ENCODE data around the gene TRIM24.
"Not testable (repeated sequence)": the region's sequence is repeated elsewhere in the genome, so short reads cannot be mapped to it uniquely, and the experiment has no call there.

TRIM24 gene

DNA sequence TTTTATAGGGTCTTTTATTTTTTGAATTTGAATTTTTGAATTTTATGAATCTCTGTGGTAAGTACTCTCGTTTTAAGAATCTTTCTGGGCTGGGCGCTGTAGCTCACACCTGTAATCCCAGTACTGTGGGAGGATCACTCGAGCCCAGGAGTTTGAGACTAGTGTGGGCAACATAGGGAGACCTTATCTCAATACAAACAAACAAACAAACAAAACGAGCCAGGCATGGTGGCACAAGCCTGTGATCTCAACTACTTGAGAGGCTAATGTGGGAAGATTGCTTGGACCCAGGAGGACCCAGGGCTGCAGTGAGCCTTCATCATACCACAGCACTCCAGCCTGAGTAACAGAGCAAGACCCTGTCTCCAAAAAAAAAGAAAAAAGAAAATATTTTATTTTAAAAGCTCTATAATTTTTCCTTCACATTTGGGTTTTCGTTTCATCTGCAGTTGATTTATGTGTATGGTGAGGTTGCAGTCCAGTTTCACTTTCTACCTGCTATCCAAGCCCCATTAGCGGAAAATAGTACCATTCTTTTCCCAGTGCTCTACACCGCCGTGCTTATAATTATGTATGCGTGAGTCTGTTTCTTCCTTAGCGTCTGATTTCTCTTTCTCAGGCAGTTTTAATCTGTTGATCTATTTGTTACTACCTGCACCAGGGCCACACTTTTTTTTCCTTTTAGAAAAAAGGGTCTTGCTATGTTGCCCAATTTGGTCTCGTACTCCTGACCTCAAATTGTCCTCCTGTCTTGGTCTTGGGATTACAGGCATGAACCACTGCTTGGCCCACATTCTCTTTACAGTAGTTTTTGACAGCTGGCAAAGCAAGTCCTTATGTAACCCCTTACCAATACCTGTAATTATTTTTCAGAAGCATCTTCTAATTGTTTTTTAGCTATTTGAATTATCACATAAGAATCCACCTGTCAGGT, 21.7 kb downstream of the TRIM24 start:
- H3K9ac ChIP-seq (ENCODE audit: low read length) = no peak overlapping the region
- H3K4me1 ChIP-seq (ENCODE audit: control insufficient read depth, low read depth, low read length) = peaks cover 11% of the 10 kb centered on the region
- H3K36me3 ChIP-seq (ENCODE audit: control insufficient read depth, low read depth, low read length) = no peaks in the 10 kb centered on the region
- H3K27me3 ChIP-seq (ENCODE audit: control insufficient read depth, insufficient read depth, low read length) = no peaks in the 10 kb centered on the region
- H3K4me3 ChIP-seq (ENCODE audit: low read length) = no peak overlapping the region
- no peaks in the 10 kb centered on the region for H3K9me3 ChIP-seq (ENCODE audit: control insufficient read depth, low read depth, low read length)
- no peak overlapping the region for H3K27ac ChIP-seq (ENCODE audit: low read length)

DNA sequence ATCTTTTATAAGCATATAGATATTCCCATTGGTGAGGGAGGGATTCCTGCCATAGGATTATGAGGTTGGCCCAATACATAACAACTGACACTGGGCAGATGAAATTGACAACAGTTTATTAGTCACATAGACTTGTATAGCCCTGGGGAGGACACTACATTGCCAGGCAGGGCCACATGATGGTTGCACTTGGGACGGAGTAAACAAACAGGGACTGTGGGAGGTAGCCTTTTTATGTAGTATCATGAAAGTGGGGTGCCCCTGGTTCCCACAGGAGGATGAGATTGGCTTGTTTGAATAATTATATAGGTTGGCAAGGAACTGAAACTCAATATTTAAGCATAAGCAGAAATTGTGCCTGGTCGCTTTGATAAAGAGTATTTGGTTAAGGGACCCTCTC, 23.5 kb downstream of the TRIM24 start:
- Histone ChIP-seq H3K4me3 (ENCODE audit: low read length) (no peak overlapping the region), H3K27me3 (ENCODE audit: control insufficient read depth, insufficient read depth, low read length) (no peaks in the 10 kb centered on the region), H3K9ac (ENCODE audit: low read length) (no peak overlapping the region), H3K36me3 (ENCODE audit: control insufficient read depth, low read depth, low read length) (no peaks in the 10 kb centered on the region), H3K9me3 (ENCODE audit: control insufficient read depth, low read depth, low read length) (no peaks in the 10 kb centered on the region), H3K27ac (ENCODE audit: low read length) (no peak overlapping the region), H3K4me1 (ENCODE audit: control insufficient read depth, low read depth, low read length) (peaks cover 11% of the 10 kb centered on the region)

DNA sequence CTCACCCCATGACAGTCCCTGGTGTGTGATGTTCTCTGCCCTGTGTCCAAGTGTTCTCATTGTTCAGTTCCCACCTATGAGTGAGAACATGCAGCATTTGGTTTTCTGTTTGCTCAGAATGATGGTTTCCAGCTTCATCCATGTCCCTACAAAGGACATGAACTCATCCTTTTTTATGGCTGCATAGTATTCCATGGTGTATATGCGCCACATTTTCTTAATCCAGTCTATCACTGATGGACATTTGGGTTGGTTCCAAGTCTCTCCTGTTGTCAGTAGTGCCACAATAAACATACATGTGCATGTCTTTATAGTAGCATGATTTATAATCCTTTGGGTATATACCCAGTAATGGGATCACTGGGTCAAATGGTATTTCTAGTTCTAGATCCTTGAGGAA, 25.4 kb downstream of the TRIM24 start:
- not testable (repeated sequence) for H3K4me1 ChIP-seq (ENCODE audit: control insufficient read depth, low read depth, low read length); H3K9me3 ChIP-seq (ENCODE audit: control insufficient read depth, low read depth, low read length); H3K27ac ChIP-seq (ENCODE audit: low read length); H3K27me3 ChIP-seq (ENCODE audit: control insufficient read depth, insufficient read depth, low read length); H3K36me3 ChIP-seq (ENCODE audit: control insufficient read depth, low read depth, low read length); H3K9ac ChIP-seq (ENCODE audit: low read length); H3K4me3 ChIP-seq (ENCODE audit: low read length)

DNA sequence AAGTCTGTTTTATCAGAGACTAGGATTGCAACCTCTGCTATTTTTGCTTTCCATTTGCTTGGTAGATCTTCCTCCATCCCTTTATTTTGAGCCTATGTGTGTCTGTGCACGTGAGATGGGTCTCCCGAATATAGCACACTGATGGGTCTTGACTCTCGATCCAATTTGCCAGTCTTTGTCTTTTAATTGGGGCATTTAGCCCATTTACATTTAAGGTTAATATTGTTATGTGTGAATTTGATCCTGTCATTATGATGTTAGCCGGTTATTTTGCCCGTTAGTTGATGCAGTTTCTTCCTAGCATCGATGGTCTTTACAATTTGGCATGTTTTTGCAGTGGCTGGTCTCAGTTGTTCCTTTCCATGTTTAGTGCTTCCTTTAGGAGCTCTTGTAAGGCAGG, 29.1 kb downstream of the TRIM24 start:
- not testable (repeated sequence) for H3K27me3 ChIP-seq (ENCODE audit: control insufficient read depth, insufficient read depth, low read length); H3K4me1 ChIP-seq (ENCODE audit: control insufficient read depth, low read depth, low read length); H3K9me3 ChIP-seq (ENCODE audit: control insufficient read depth, low read depth, low read length); H3K4me3 ChIP-seq (ENCODE audit: low read length); H3K27ac ChIP-seq (ENCODE audit: low read length); H3K9ac ChIP-seq (ENCODE audit: low read length); H3K36me3 ChIP-seq (ENCODE audit: control insufficient read depth, low read depth, low read length)

DNA sequence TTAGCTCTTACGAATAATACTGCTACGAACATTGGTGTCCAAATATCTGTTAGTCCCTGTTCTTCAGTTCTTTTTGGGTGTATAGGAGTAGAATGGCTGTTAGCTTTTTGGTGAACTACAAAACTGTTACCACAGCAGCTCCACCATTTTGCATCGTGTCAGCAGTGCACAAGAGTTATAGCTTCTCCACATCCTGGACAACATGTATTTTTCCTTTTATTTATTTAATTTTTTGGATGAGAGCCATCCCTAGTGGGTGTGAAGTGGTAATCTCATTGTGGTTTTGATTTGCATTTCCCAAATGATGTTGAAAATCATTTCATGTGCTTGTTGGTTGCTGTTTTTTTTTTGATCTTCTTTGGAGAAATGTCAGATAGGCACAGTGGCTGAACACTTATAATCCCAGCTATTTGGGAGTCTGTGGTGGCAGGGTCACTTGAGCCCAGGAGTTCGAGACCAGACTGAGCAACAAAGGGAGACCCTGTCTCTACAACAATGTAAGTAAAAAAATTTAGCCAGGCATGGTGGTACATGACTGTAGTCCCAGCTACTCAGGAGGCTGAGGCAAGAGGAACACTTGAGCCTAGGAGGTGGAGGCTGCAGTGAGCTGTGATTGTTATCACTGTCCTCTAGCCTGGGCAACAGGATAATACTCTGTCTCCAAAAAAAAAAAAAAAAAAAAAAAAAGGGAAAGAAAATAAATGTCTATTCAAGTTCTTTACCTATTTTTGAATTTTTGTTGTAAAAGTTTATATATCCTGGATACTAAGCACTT, 31.7 kb downstream of the TRIM24 start:
- no peaks in the 10 kb centered on the region for H3K27me3 ChIP-seq (ENCODE audit: control insufficient read depth, insufficient read depth, low read length)
- H3K4me1 ChIP-seq (ENCODE audit: control insufficient read depth, low read depth, low read length) = peaks cover 4% of the 10 kb centered on the region
- no peak overlapping the region for H3K4me3 ChIP-seq (ENCODE audit: low read length)
- no peak overlapping the region for H3K27ac ChIP-seq (ENCODE audit: low read length)
- no peak overlapping the region for H3K9ac ChIP-seq (ENCODE audit: low read length)
- H3K9me3 ChIP-seq (ENCODE audit: control insufficient read depth, low read depth, low read length) = no peaks in the 10 kb centered on the region
- H3K36me3 ChIP-seq (ENCODE audit: control insufficient read depth, low read depth, low read length) = no peaks in the 10 kb centered on the region

DNA sequence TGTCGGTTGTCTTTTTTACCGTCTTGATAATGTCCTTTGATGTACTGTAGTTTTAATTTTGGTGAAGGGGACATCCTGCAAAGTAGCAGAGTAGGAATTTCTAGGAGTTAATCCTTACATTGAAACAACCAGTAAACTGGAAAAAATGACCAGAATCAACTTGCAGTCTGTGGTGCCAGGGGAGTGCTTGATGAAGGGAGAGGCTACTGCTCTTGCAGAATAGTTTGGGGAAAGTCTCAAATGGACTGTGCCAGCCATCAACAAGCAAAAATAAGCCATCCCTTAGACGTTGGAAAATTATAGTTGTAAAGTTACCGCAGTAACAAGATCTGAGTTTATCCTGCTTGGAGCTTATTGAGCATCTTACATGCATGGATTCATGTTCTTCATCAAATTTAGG, 32.4 kb downstream of the TRIM24 start:
- H3K4me1 ChIP-seq (ENCODE audit: control insufficient read depth, low read depth, low read length) = peaks cover 4% of the 10 kb centered on the region
- no peaks in the 10 kb centered on the region for H3K9me3 ChIP-seq (ENCODE audit: control insufficient read depth, low read depth, low read length)
- no peaks in the 10 kb centered on the region for H3K27me3 ChIP-seq (ENCODE audit: control insufficient read depth, insufficient read depth, low read length)
- no peak overlapping the region for H3K4me3 ChIP-seq (ENCODE audit: low read length)
- no peaks in the 10 kb centered on the region for H3K36me3 ChIP-seq (ENCODE audit: control insufficient read depth, low read depth, low read length)
- no peak overlapping the region for H3K27ac ChIP-seq (ENCODE audit: low read length)
- no peak overlapping the region for H3K9ac ChIP-seq (ENCODE audit: low read length)

DNA sequence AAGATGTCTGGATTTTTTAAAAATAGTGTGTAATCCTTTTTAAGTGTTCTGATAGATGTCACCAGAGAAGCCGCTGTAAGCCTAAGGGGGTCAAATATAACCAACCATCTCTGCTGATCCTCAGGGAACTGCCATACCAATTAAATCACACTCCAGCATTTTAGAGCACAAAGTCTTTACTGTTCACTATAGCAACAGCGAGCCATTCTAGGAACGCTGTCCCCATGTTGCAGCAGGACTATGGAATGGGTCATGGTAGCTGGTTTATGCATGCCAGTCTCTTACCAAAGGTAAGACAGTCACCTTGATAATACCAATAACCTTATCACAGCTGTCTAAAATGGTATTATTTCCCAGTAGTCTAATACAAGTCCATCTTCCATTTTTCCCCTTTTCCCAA, 33.5 kb downstream of the TRIM24 start:
- no peak overlapping the region for H3K27ac ChIP-seq (ENCODE audit: low read length)
- H3K4me3 ChIP-seq (ENCODE audit: low read length) = no peak overlapping the region
- no peak overlapping the region for H3K9ac ChIP-seq (ENCODE audit: low read length)
- H3K4me1 ChIP-seq (ENCODE audit: control insufficient read depth, low read depth, low read length) = peaks cover 4% of the 10 kb centered on the region
- H3K27me3 ChIP-seq (ENCODE audit: control insufficient read depth, insufficient read depth, low read length) = no peaks in the 10 kb centered on the region
- no peaks in the 10 kb centered on the region for H3K36me3 ChIP-seq (ENCODE audit: control insufficient read depth, low read depth, low read length)
- H3K9me3 ChIP-seq (ENCODE audit: control insufficient read depth, low read depth, low read length) = no peaks in the 10 kb centered on the region

DNA sequence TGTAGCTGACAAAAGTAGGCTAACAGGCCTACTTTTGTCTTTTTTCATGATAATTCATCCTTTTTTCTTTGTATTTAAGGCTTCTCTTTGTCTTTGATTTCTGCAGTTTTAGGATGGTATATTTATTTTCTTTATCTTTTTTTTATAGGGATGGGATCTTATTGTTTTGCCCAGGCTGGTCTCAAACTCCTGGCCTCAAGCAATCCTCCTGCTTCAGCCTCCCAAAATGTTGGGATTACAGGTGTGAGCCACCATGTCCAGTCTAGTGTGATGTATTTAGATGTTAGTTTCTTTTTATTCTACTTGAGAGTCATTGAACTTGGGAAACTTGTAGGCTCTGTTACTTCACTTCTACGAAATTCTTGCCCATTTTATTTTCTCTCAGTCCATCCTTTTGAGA, 35.4 kb downstream of the TRIM24 start:
- H3K27ac ChIP-seq (ENCODE audit: low read length) = no peak overlapping the region
- no peaks in the 10 kb centered on the region for H3K4me1 ChIP-seq (ENCODE audit: control insufficient read depth, low read depth, low read length)
- no peaks in the 10 kb centered on the region for H3K27me3 ChIP-seq (ENCODE audit: control insufficient read depth, insufficient read depth, low read length)
- peaks cover 3% of the 10 kb centered on the region for H3K36me3 ChIP-seq (ENCODE audit: control insufficient read depth, low read depth, low read length)
- H3K4me3 ChIP-seq (ENCODE audit: low read length) = no peak overlapping the region
- H3K9me3 ChIP-seq (ENCODE audit: control insufficient read depth, low read depth, low read length) = no peaks in the 10 kb centered on the region
- H3K9ac ChIP-seq (ENCODE audit: low read length) = no peak overlapping the region

DNA sequence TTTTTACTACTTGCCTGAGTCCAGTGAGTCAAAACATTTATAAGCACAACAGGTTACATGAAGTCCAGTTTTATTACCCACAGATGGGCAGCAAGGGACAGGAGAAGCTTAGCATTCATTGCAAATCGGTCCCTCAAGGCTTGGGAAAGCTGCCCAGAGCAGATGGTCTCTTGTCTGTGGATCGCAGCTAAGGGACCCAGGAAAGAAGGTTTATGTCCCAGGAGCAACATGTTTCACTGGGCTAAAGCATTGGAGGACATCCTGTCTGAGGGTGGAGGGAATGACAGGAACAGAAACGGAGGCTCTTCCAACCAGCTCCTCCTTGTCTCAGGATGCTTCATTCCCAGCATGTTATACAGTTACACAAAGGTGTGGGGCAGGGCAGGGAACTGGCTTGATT, 39.3 kb downstream of the TRIM24 start:
- Histone ChIP-seq H3K4me3 (ENCODE audit: low read length) (no peak overlapping the region), H3K9me3 (ENCODE audit: control insufficient read depth, low read depth, low read length) (no peaks in the 10 kb centered on the region), H3K36me3 (ENCODE audit: control insufficient read depth, low read depth, low read length) (peaks cover 4% of the 10 kb centered on the region), H3K9ac (ENCODE audit: low read length) (no peak overlapping the region), H3K27ac (ENCODE audit: low read length) (no peak overlapping the region), H3K4me1 (ENCODE audit: control insufficient read depth, low read depth, low read length) (peaks cover 9% of the 10 kb centered on the region), H3K27me3 (ENCODE audit: control insufficient read depth, insufficient read depth, low read length) (no peaks in the 10 kb centered on the region)

DNA sequence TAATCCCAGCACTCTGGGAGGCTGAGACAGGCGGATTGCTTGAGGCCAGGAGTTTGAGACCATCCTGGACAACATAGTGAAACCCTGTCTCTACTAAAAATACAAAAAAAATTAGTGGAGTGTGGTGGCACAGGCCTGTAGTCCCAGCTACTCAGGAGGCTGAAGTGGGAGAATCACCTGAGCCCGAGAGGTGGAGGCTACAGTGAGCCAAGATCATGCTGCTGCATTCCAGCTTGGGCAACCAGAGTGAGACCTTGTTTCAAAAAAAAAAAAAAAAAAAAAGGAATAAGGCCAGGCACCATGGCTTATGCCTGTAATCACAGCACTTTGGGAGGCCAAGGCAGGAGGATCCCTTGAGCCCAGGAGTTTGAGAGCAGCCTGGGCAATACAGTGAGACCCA, 40.2 kb downstream of the TRIM24 start:
- H3K9ac ChIP-seq (ENCODE audit: low read length); H3K4me3 ChIP-seq (ENCODE audit: low read length); H3K4me1 ChIP-seq (ENCODE audit: control insufficient read depth, low read depth, low read length); H3K9me3 ChIP-seq (ENCODE audit: control insufficient read depth, low read depth, low read length); H3K27ac ChIP-seq (ENCODE audit: low read length); H3K27me3 ChIP-seq (ENCODE audit: control insufficient read depth, insufficient read depth, low read length): not testable (repeated sequence)
- H3K36me3 ChIP-seq (ENCODE audit: control insufficient read depth, low read depth, low read length) = peaks cover 13% of the 10 kb centered on the region

DNA sequence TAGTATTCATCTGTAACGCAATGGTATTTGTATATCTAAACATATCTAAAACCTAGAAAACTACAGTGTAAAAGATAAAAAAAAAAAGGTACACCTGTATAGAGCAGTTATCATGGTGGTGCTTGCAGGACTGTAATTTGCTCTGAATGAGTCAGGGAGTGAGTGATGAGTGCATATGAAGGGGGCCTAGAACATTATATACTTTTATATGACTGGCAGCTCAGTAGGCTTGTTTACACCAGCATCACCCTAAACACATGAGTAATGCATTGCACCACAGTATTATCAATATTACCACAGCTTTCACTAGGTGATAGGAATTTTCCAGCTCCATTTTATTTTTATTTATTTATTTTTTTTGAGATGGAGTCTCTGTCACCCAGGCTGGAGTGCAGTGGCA, 40.8 kb downstream of the TRIM24 start:
- Histone ChIP-seq H3K9ac (ENCODE audit: low read length) (no peak overlapping the region), H3K4me1 (ENCODE audit: control insufficient read depth, low read depth, low read length) (peaks cover 9% of the 10 kb centered on the region), H3K27me3 (ENCODE audit: control insufficient read depth, insufficient read depth, low read length) (no peaks in the 10 kb centered on the region), H3K4me3 (ENCODE audit: low read length) (no peak overlapping the region), H3K27ac (ENCODE audit: low read length) (no peak overlapping the region), H3K36me3 (ENCODE audit: control insufficient read depth, low read depth, low read length) (peaks cover 19% of the 10 kb centered on the region), H3K9me3 (ENCODE audit: control insufficient read depth, low read depth, low read length) (no peaks in the 10 kb centered on the region)
